MCF 10A (cell line): Measurements from ENCODE around the gene ADAMTS13. TPM values are rescaled to one million over a fixed set of nuclear protein-coding genes. Genes with fewer than 3 reads are reported as not detected.

Experiments
- BruUV-seq: library from RNA; stranded (reverse); fragments of 400-500 nt; replicated peaks from 2 replicates; lab custom pipeline; 2021; lab: Mats Ljungman, UMichigan
- CTCF ChIA-PET: fragments of 300-600 bp; sonication (Branson Sonifier 250); formaldehyde crosslinking; extraction: SDS; loops from one replicate; lab custom pipeline; 2021; ENCODE audit warnings: antibody characterized with exemption, inconsistent platforms; lab: Yijun Ruan, JAX
- POLR2A ChIA-PET: fragments of 300-600, 350-650 bp; sonication (Branson Sonifier 250); formaldehyde crosslinking; extraction: SDS; loops from one replicate; lab custom pipeline; 2020; ENCODE audit warnings: antibody characterized with exemption, inconsistent platforms; lab: Yijun Ruan, JAX
- DNase-seq: peaks from one replicate; pipeline ENCODE4 v3.0.0-alpha.2; 2018; ENCODE audit not compliant: unreplicated experiment
- H3K27ac Mint-ChIP-seq: one replicate; pipeline ENCODE4 v1.8.0; 2022; ENCODE audit warnings: mild to moderate bottlenecking, low read depth, mixed read lengths; ENCODE audit not compliant: unreplicated experiment
- H3K27me3 Mint-ChIP-seq: one replicate; pipeline ENCODE4 v1.8.0; 2022; ENCODE audit warnings: mixed read lengths; ENCODE audit not compliant: insufficient read depth, unreplicated experiment
- H3K36me3 Mint-ChIP-seq: one replicate; pipeline ENCODE4 v1.8.0; 2022; ENCODE audit warnings: mild to moderate bottlenecking, moderate library complexity, mixed read lengths; ENCODE audit not compliant: insufficient read depth, unreplicated experiment
- H3K4me1 Mint-ChIP-seq: one replicate; pipeline ENCODE4 v1.8.0; 2022; ENCODE audit warnings: mixed read lengths; ENCODE audit not compliant: insufficient read depth, unreplicated experiment
- H3K4me3 Mint-ChIP-seq: one replicate; pipeline ENCODE4 v1.8.0; 2022; ENCODE audit warnings: mild to moderate bottlenecking, moderate library complexity, mixed read lengths; ENCODE audit not compliant: unreplicated experiment
- H3K9me3 Mint-ChIP-seq: one replicate; pipeline ENCODE4 v1.8.0; 2022; ENCODE audit warnings: mixed read lengths; ENCODE audit not compliant: unreplicated experiment
- intact Hi-C: fragments of 100-400 bp; cut with micrococcal nuclease; formaldehyde crosslinking; loops from 2 replicates; pipeline ENCODE4 v1.14.1; 2022
- total RNA-seq: library from RNA; stranded (reverse); gene quantifications from 2 replicates; pipeline ENCODE4 v1.2.3, GENCODE V29; 2022
- TF ChIP-seq, protein P1 (sequence below): fragments of 200-600 bp; IDR thresholded peaks from one replicate; pipeline ENCODE4 v1.8.0; 2022; ENCODE audit warnings: antibody characterized with exemption, mild to moderate bottlenecking; ENCODE audit not compliant: unreplicated experiment

ADAMTS13 gene
- total RNA-seq, 1 experiment from 2014 or later: 4.1 TPM

DNA sequence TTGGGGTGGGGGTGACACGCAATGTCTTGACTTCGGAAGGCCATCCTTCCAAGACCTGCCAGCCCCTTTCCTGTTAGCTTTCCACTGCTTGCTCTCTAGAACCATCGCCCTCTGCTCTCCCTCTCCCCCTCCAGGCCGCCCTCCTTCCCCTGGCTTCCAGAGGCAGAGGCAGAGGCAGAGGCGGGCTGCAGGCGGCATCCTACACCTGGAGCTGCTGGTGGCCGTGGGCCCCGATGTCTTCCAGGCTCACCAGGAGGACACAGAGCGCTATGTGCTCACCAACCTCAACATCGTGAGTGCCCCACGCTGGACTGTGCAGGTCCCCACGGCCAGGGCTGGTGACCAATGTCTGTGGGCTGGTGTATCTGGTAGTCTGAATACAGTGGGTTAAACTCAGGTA is 2.0 kb downstream of the ADAMTS13 start:
- POLR2A ChIA-PET: no interaction called here
- DNase-seq: no peak
- Mint-ChIP-seq H3K4me1 (peaks cover 3% of the 10 kb centered on the region), H3K27ac (no peak overlapping the region), H3K27me3 (peaks cover 40% of the 10 kb centered on the region), H3K9me3 (no peaks in the 10 kb centered on the region), H3K36me3 (no peaks in the 10 kb centered on the region), H3K4me3 (no peak overlapping the region)
- intact Hi-C loops: no loop called here
- no TSS peak for BruUV-seq
- TF ChIP-seq, protein P1, sequence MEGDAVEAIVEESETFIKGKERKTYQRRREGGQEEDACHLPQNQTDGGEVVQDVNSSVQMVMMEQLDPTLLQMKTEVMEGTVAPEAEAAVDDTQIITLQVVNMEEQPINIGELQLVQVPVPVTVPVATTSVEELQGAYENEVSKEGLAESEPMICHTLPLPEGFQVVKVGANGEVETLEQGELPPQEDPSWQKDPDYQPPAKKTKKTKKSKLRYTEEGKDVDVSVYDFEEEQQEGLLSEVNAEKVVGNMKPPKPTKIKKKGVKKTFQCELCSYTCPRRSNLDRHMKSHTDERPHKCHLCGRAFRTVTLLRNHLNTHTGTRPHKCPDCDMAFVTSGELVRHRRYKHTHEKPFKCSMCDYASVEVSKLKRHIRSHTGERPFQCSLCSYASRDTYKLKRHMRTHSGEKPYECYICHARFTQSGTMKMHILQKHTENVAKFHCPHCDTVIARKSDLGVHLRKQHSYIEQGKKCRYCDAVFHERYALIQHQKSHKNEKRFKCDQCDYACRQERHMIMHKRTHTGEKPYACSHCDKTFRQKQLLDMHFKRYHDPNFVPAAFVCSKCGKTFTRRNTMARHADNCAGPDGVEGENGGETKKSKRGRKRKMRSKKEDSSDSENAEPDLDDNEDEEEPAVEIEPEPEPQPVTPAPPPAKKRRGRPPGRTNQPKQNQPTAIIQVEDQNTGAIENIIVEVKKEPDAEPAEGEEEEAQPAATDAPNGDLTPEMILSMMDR: no peak
- CTCF ChIA-PET: no interaction called here

DNA sequence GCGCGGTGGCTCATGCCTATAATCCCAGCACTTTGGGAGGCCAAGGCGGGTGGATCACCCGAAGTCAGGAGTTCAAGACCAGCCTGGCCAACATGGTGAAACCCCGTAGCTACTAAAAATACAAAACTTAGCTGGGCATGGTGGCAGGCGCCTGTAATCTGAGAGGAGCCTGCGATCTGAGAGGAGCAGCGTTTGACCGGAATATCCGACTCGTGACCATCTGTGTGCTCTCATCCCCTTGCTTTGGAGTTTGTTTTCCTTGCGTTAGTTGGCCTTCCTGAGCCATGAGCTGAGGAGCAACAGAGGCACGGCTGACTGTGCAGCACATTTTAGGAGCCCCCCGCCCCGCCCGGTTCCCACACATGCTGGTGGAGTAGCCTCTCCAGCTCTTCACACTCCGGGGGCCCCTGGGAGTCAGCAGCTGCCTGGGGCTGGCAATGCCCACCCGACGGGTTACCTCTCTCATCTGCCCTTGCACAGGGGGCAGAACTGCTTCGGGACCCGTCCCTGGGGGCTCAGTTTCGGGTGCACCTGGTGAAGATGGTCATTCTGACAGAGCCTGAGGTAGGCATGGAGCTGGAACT is 3.0 kb downstream of the ADAMTS13 start:
- no peak overlapping the region for H3K4me3 Mint-ChIP-seq
- no peak for DNase-seq
- no peaks in the 10 kb centered on the region for H3K9me3 Mint-ChIP-seq
- intact Hi-C loops: no loop called here
- no peak overlapping the region for H3K27ac Mint-ChIP-seq
- ChIA-PET CTCF (interaction anchor here (1.2 kb wide), 1 partner anchor 23 kb away, joined by 3 read pairs; no protein-coding TSS in a partner anchor), POLR2A (no interaction called here)
- H3K27me3 Mint-ChIP-seq: peaks cover 40% of the 10 kb centered on the region
- BruUV-seq: no TSS peak
- TF ChIP-seq, protein P1: no peak
- H3K36me3 Mint-ChIP-seq: no peaks in the 10 kb centered on the region
- no peaks in the 10 kb centered on the region for H3K4me1 Mint-ChIP-seq

DNA sequence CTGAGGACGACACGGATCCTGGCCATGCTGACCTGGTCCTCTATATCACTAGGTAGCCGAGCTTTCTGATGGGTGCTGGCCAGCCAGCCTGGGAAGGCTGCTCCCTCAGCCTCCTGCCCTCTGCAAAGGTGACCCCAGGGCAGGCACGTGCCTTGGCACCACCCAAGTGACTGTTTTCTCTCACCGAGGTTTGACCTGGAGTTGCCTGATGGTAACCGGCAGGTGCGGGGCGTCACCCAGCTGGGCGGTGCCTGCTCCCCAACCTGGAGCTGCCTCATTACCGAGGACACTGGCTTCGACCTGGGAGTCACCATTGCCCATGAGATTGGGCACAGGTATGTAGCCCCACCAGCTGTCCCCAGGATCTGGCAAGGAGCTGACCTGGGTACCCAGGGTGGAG is 3.8 kb downstream of the ADAMTS13 start:
- TF ChIP-seq, protein P1: no peak
- H3K36me3 Mint-ChIP-seq: no peaks in the 10 kb centered on the region
- intact Hi-C loops: no loop called here
- no peaks in the 10 kb centered on the region for H3K9me3 Mint-ChIP-seq
- H3K4me1 Mint-ChIP-seq: no peaks in the 10 kb centered on the region
- BruUV-seq: no TSS peak
- H3K27me3 Mint-ChIP-seq: peaks cover 40% of the 10 kb centered on the region
- no peak for DNase-seq
- H3K4me3 Mint-ChIP-seq: no peak overlapping the region
- ChIA-PET POLR2A (no interaction called here), CTCF (interaction anchor here (1.2 kb wide), 1 partner anchor 24 kb away, joined by 3 read pairs; no protein-coding TSS in a partner anchor)
- H3K27ac Mint-ChIP-seq: no peak overlapping the region

DNA sequence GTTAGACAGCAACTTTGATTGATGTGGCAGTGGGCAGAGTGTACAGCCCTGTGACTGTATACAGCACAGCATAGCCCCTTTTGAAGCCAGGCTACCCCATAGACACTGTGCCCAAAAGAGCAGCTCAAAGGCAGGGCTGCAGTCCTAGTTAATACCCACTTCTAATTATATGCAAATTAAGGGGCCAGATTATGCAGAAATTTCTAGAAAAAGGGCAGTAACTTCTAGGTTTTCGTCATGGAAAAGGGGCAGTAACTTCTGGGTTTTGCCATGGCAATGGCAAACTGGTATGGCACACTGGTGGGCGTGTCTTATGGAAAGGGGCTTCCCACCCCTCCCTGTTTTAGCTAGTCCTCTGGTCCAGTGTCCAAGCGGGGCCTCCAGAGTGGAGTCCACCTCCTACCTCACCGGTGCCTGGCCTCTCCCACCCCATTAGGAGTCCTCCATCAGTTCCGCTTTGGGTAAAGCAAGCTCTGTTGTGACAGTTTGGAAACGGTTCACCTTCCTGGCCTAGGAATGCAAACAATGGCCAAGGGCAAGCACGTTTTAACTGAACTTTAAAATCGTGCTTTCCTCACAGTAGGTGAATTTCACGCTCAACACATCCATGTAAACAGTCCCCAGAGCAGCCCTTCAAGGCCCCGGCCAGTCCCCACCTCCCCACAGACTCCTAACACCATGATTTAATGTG is 5.6 kb downstream of the ADAMTS13 start:
- Mint-ChIP-seq H3K4me3 (no peak overlapping the region), H3K27me3 (peaks cover 40% of the 10 kb centered on the region), H3K9me3 (no peaks in the 10 kb centered on the region), H3K36me3 (no peaks in the 10 kb centered on the region), H3K27ac (no peak overlapping the region), H3K4me1 (no peaks in the 10 kb centered on the region)
- POLR2A ChIA-PET: no interaction called here
- TF ChIP-seq, protein P1: no peak
- intact Hi-C loops: no loop called here
- DNase-seq: no peak
- BruUV-seq: no TSS peak
- CTCF ChIA-PET: no interaction called here
